Nephron progenitor cell (in vitro differentiated cells): ENCODE data around the gene SARDH.

Experiments used
- DNase-seq: peaks from one replicate; pipeline ENCODE4 v3.0.0; 2021
- H3K27ac Mint-ChIP-seq: 2 replicates; pipeline ENCODE4 v1.8.0; 2021; ENCODE audit warnings: mild to moderate bottlenecking, moderate library complexity, mixed read lengths
- H3K27me3 Mint-ChIP-seq: 2 replicates; pipeline ENCODE4 v1.8.0; 2021; ENCODE audit warnings: mild to moderate bottlenecking, low read depth, mixed read lengths; ENCODE audit not compliant: poor library complexity
- H3K36me3 Mint-ChIP-seq: 2 replicates; pipeline ENCODE4 v1.8.0; 2021; ENCODE audit warnings: low read depth, mixed read lengths
- H3K4me1 Mint-ChIP-seq: 2 replicates; pipeline ENCODE4 v1.8.0; 2021; ENCODE audit warnings: mixed read lengths
- H3K4me3 Mint-ChIP-seq: 2 replicates; pipeline ENCODE4 v1.8.0; 2021; ENCODE audit warnings: mild to moderate bottlenecking, moderate library complexity, mixed read lengths
- H3K9me3 Mint-ChIP-seq: 2 replicates; pipeline ENCODE4 v1.8.0; 2021; ENCODE audit warnings: mild to moderate bottlenecking, moderate library complexity, mixed read lengths
- CTCF ChIP-seq: fragments of 200-600 bp; sonication (generic); IDR thresholded peaks from 2 replicates; pipeline ENCODE4 v1.5.0; 2021; ENCODE audit warnings: antibody characterized with exemption

Gene SARDH

GRCh38 chr9:133715295-133715865, 22.8 kb downstream of the SARDH start:
- DNase-seq = no peak
- peaks cover 7% of the 10 kb centered on the region for H3K36me3 Mint-ChIP-seq
- peaks cover 13% of the 10 kb centered on the region for H3K27me3 Mint-ChIP-seq
- H3K9me3 Mint-ChIP-seq = peaks cover 9% of the 10 kb centered on the region
- H3K27ac Mint-ChIP-seq = peak overlapping the region; percentile 72
- TF ChIP-seq CTCF = no peak
- H3K4me1 Mint-ChIP-seq = peaks cover 48% of the 10 kb centered on the region
- peak overlapping the region; percentile 23 for H3K4me3 Mint-ChIP-seq

GRCh38 chr9:133714606-133715294, 23.4 kb downstream of the SARDH start:
- Mint-ChIP-seq H3K4me1 (peaks cover 51% of the 10 kb centered on the region), H3K27ac (peak overlapping the region; percentile 72), H3K27me3 (peaks cover 12% of the 10 kb centered on the region), H3K9me3 (peaks cover 6% of the 10 kb centered on the region), H3K36me3 (peaks cover 5% of the 10 kb centered on the region), H3K4me3 (peak overlapping the region; percentile 34)
- no peak for TF ChIP-seq CTCF
- DNase-seq = no peak

- Mint-ChIP-seq H3K27me3 (peaks cover 12% of the 10 kb centered on the region), H3K27ac (no peak overlapping the region), H3K36me3 (peaks cover 1% of the 10 kb centered on the region), H3K4me3 (peak overlapping the region; percentile 34), H3K4me1 (peaks cover 58% of the 10 kb centered on the region), H3K9me3 (peaks cover 3% of the 10 kb centered on the region)
- no peak for DNase-seq
- no peak for TF ChIP-seq CTCF
These were observed 24.1 kb downstream of the SARDH start for GRCh38 chr9:133713960-133714495.

- no peaks in the 10 kb centered on the region for H3K9me3 Mint-ChIP-seq
- peak; percentile 56 for DNase-seq
- H3K4me1 Mint-ChIP-seq = peaks cover 58% of the 10 kb centered on the region
- peaks cover 12% of the 10 kb centered on the region for H3K27me3 Mint-ChIP-seq
- H3K27ac Mint-ChIP-seq = no peak overlapping the region
- no peaks in the 10 kb centered on the region for H3K36me3 Mint-ChIP-seq
- H3K4me3 Mint-ChIP-seq = no peak overlapping the region
- no peak for TF ChIP-seq CTCF
These were observed 24.8 kb downstream of the SARDH start for GRCh38 chr9:133713150-133713959.

- peaks cover 61% of the 10 kb centered on the region for H3K4me1 Mint-ChIP-seq
- H3K9me3 Mint-ChIP-seq = no peaks in the 10 kb centered on the region
- H3K27ac Mint-ChIP-seq = no peak overlapping the region
- DNase-seq = no peak
- TF ChIP-seq CTCF = no peak
- H3K4me3 Mint-ChIP-seq = no peak overlapping the region
- peaks cover 7% of the 10 kb centered on the region for H3K27me3 Mint-ChIP-seq
- H3K36me3 Mint-ChIP-seq = no peaks in the 10 kb centered on the region
These were observed 25.7 kb downstream of the SARDH start for GRCh38 chr9:133712221-133713100.
